ENCODE results near the gene PTOV1. TPM values are rescaled to one million over a fixed set of nuclear protein-coding genes. Genes with fewer than 3 reads are reported as not detected.

The PTOV1 gene
- total and polyA plus RNA-seq, 4 donors = 62.9 to 115 (median 89.4) TPM

DNA sequence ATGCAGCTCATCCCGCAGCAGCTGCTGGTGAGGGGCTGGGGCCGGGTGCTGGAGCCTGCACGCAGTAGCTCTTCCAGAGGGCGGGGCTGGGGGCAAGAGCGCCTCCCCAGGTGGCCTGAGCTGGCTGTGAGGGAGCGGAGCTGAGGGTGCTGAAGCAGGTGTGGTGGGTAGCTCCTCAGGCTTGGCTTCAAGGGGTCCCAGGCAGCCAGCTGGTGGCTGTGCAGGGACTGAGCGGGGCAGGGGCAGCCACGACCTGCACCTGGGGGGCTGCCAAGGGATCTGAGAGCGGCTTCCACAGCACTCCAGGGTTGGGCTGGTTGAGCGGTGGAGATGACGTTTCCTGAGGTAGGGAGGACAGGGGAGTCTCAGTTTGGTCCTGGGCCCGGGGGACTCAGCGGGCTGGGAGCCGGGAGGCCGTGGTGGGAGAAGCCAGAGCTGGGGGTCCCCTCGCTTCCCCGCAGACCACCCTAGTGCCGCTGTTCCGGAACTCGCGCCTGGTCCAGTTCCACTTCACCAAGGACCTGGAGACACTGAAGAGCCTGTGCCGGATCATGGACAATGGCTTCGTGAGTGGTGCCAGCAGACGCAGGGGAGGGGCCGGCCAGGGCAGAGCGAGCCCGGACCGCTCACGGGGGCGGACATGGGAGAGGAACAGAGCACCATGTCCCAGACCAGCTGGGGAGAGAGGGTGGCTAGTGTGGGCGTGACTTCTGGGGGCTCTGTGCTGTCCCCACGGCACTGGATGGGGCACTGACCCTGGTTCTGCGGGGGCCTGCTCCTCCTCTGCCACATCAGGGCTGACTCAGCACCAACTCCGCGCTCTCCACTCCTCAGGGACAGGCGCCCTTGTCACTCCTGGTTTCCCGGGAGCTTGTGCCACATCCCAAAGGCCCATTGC, 7.4 kb downstream of the PTOV1 start:
- H3K27ac ChIP-seq (ENCODE audit: low read depth in 1 of 2, low read length in 1 of 2) = no peak overlapping the region
- H3K9me3 ChIP-seq (ENCODE audit: control insufficient read depth in 4 of 4, insufficient read depth in 3 of 4, low read length in 3 of 4) = no peaks in the 10 kb centered on the region
- DNase-seq (no peak), ATAC-seq (ENCODE audit: insufficient read depth, low FRiP score) (no peak)
- no peak overlapping the region for H3K9ac ChIP-seq (ENCODE audit: insufficient read depth in 1 of 2, low read length in 2 of 2)
- TF ChIP-seq, protein P1, sequence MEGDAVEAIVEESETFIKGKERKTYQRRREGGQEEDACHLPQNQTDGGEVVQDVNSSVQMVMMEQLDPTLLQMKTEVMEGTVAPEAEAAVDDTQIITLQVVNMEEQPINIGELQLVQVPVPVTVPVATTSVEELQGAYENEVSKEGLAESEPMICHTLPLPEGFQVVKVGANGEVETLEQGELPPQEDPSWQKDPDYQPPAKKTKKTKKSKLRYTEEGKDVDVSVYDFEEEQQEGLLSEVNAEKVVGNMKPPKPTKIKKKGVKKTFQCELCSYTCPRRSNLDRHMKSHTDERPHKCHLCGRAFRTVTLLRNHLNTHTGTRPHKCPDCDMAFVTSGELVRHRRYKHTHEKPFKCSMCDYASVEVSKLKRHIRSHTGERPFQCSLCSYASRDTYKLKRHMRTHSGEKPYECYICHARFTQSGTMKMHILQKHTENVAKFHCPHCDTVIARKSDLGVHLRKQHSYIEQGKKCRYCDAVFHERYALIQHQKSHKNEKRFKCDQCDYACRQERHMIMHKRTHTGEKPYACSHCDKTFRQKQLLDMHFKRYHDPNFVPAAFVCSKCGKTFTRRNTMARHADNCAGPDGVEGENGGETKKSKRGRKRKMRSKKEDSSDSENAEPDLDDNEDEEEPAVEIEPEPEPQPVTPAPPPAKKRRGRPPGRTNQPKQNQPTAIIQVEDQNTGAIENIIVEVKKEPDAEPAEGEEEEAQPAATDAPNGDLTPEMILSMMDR (IDR thresholded peaks at IDR 0.05; ENCODE audit: control extremely low read depth, extremely low read depth) = no peak
- no peaks in the 10 kb centered on the region for H3K27me3 ChIP-seq (ENCODE audit: control insufficient read depth in 3 of 3, insufficient read depth in 3 of 3, low read length in 2 of 3)
- peaks cover 0 to 78% (median 29%) of the 10 kb centered on the region in 4 donors for H3K36me3 ChIP-seq (ENCODE audit: control insufficient read depth in 4 of 4, insufficient read depth in 4 of 4, low read length in 4 of 4)
- no peak overlapping the region for H3K4me3 ChIP-seq
- H3K4me1 ChIP-seq (ENCODE audit: control insufficient read depth in 5 of 5, insufficient read depth in 5 of 5, low read length in 5 of 5) = peaks cover 0 to 18% (median 4%) of the 10 kb centered on the region in 5 donors
- WGBS, 2 donors = 92 to 93% methylated on average over 37 of the region's 37 CpGs

GRCh38 chr19:49859682-49860335, 8.8 kb downstream of the PTOV1 start:
- DNase-seq = no peak
- ATAC-seq (ENCODE audit: insufficient read depth, low FRiP score) = no peak
- TF ChIP-seq, protein P1 (IDR thresholded peaks at IDR 0.05; ENCODE audit: control extremely low read depth, extremely low read depth) = no peak
- Histone ChIP-seq H3K9ac (ENCODE audit: insufficient read depth in 1 of 2, low read length in 2 of 2) (no peak overlapping the region), H3K27ac (ENCODE audit: low read depth in 1 of 2, low read length in 1 of 2) (no peak overlapping the region), H3K4me1 (ENCODE audit: control insufficient read depth in 5 of 5, insufficient read depth in 5 of 5, low read length in 5 of 5) (peaks cover 0 to 11% (median 0%) of the 10 kb centered on the region in 5 donors), H3K9me3 (ENCODE audit: control insufficient read depth in 4 of 4, insufficient read depth in 3 of 4, low read length in 3 of 4) (no peaks in the 10 kb centered on the region), H3K36me3 (ENCODE audit: control insufficient read depth in 4 of 4, insufficient read depth in 4 of 4, low read length in 4 of 4) (peaks cover 0 to 86% (median 41%) of the 10 kb centered on the region in 4 donors), H3K27me3 (ENCODE audit: control insufficient read depth in 3 of 3, insufficient read depth in 3 of 3, low read length in 2 of 3) (no peaks in the 10 kb centered on the region), H3K4me3 (no peak overlapping the region)
- 90 to 93% methylated on average over 22 of the region's 22 CpGs for WGBS, 2 donors

DNA sequence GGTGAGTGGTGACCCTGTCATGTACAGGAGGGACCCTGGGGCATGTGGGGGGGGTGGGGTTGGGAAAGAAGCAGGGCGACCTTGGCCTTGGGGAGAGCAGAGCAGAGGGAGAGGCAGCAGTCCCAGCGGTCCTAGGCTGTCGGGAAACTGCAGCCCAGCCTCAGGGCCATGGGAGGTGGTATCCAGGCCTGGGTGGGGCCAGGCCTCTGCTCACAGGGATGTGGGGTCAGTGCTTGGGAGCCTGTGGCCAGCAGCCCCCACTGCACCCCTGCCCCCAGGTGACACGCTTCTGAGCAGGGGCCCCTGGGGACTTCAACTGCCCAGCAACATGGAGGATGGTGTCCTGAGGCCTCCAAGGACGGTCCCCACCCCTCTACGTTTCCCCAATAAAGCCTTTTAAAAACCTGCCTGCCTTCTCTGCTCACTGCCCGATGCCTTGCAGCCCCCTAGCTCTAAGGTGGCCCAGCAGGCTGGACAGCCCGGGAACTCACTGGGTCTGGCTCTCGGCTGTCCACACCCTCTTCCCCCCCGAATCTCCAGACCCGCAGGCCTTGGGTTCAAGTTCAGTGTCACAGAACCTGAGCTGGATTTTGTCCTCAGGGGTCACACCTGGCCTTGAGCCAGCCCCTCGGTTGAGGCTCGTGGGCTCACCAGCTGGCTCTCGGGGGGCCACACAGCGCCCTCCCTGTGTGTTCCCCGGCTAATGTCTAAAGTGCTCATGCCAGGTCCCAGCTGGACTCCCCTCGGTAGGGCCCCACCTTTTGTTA, 9.6 kb downstream of the PTOV1 start:
- DNase-seq (no peak), ATAC-seq (ENCODE audit: insufficient read depth, low FRiP score) (no peak)
- TF ChIP-seq, protein P1 (IDR thresholded peaks at IDR 0.05; ENCODE audit: control extremely low read depth, extremely low read depth) = no peak
- Histone ChIP-seq H3K27ac (ENCODE audit: low read depth in 1 of 2, low read length in 1 of 2) (no peak overlapping the region), H3K4me1 (ENCODE audit: control insufficient read depth in 5 of 5, insufficient read depth in 5 of 5, low read length in 5 of 5) (peaks cover 0 to 15% (median under 1%) of the 10 kb centered on the region in 5 donors), H3K27me3 (ENCODE audit: control insufficient read depth in 3 of 3, insufficient read depth in 3 of 3, low read length in 2 of 3) (no peaks in the 10 kb centered on the region), H3K4me3 (no peak overlapping the region), H3K36me3 (ENCODE audit: control insufficient read depth in 4 of 4, insufficient read depth in 4 of 4, low read length in 4 of 4) (peaks cover 0 to 79% (median 37%) of the 10 kb centered on the region in 4 donors), H3K9me3 (ENCODE audit: control insufficient read depth in 4 of 4, insufficient read depth in 3 of 4, low read length in 3 of 4) (no peaks in the 10 kb centered on the region), H3K9ac (ENCODE audit: insufficient read depth in 1 of 2, low read length in 2 of 2) (no peak overlapping the region)
- 81 to 83% methylated on average over 15 to 17 of the region's 17 CpGs for WGBS, 2 donors
